Stomach smooth muscle (tissue), 2 donors: ENCODE measurements around the gene FAR2.
"Not testable (repeated sequence)": the region's sequence is repeated elsewhere in the genome, so short reads cannot be mapped to it uniquely, and the experiment has no call there.

ENCODE experiments used
- H3K27ac ChIP-seq: one replicate; pipeline ENCODE4 v1.7.0; 2013; ENCODE audit warnings: mild to moderate bottlenecking, low read length, inconsistent platforms
- H3K27me3 ChIP-seq, 2 donors: one replicate each; pipeline ENCODE4 v1.7.0; 2013; ENCODE audit warnings: low read length in 2 of 2; ENCODE audit not compliant: insufficient read depth in 2 of 2, control insufficient read depth in 1 of 2
- H3K36me3 ChIP-seq, 2 donors: one replicate each; pipeline ENCODE4 v1.7.0; 2013; ENCODE audit warnings: low read length in 2 of 2; ENCODE audit not compliant: control insufficient read depth in 2 of 2, insufficient read depth in 2 of 2
- H3K4me1 ChIP-seq: one replicate; pipeline ENCODE4 v1.7.0; 2013; ENCODE audit warnings: low read length; ENCODE audit not compliant: control insufficient read depth, insufficient read depth
- H3K4me3 ChIP-seq, 2 donors: one replicate each; pipeline ENCODE4 v1.7.0; 2013; ENCODE audit warnings: low read length in 2 of 2
- H3K9ac ChIP-seq, 2 donors: one replicate each; pipeline ENCODE4 v1.7.0; 2013; ENCODE audit warnings: low read length in 2 of 2, mild to moderate bottlenecking in 1 of 2
- H3K9me3 ChIP-seq, 2 donors: one replicate each; pipeline ENCODE4 v1.7.0; 2013; ENCODE audit warnings: low read length in 2 of 2; ENCODE audit not compliant: control insufficient read depth in 2 of 2
- donor health status: healthy.
- donor health status: Pancreatic carcinoma.

Gene FAR2

GRCh38 chr12:29255042-29255441 lies 106.0 kb downstream of the FAR2 start:
- H3K9me3 ChIP-seq, result no peaks in the 10 kb centered on the region
- no peaks in the 10 kb centered on the region for H3K4me1 ChIP-seq
- no peak overlapping the region for H3K4me3 ChIP-seq
- H3K27me3 ChIP-seq, result no peaks in the 10 kb centered on the region
- no peak overlapping the region for H3K27ac ChIP-seq
- no peaks in the 10 kb centered on the region for H3K36me3 ChIP-seq
- no peak overlapping the region for H3K9ac ChIP-seq

- H3K9me3 ChIP-seq, result no peaks in the 10 kb centered on the region
- H3K27me3 ChIP-seq, result no peaks in the 10 kb centered on the region
- no peak overlapping the region for H3K27ac ChIP-seq
- H3K4me1 ChIP-seq, result no peaks in the 10 kb centered on the region
- H3K9ac ChIP-seq, result no peak overlapping the region
- H3K36me3 ChIP-seq, result no peaks in the 10 kb centered on the region
- no peak overlapping the region for H3K4me3 ChIP-seq
Observed at GRCh38 chr12:29256598-29256997, 107.5 kb downstream of the FAR2 start.

- not testable (repeated sequence) for H3K9me3 ChIP-seq, H3K27me3 ChIP-seq, H3K4me1 ChIP-seq, H3K4me3 ChIP-seq, H3K9ac ChIP-seq, H3K36me3 ChIP-seq, H3K27ac ChIP-seq
Observed at GRCh38 chr12:29257687-29258086, 108.6 kb downstream of the FAR2 start.

- Histone ChIP-seq H3K27ac (no peak overlapping the region), H3K36me3 (no peaks in the 10 kb centered on the region), H3K9ac (no peak overlapping the region), H3K4me1 (no peaks in the 10 kb centered on the region), H3K4me3 (no peak overlapping the region), H3K27me3 (no peaks in the 10 kb centered on the region), H3K9me3 (no peaks in the 10 kb centered on the region)
Observed at GRCh38 chr12:29264424-29264823, 115.3 kb downstream of the FAR2 start.

- Histone ChIP-seq H3K27me3 (no peaks in the 10 kb centered on the region), H3K9me3 (no peaks in the 10 kb centered on the region)
Observed at GRCh38 chr12:29269706-29270408, 120.8 kb downstream of the FAR2 start.

GRCh38 chr12:29270446-29270845 lies 121.4 kb downstream of the FAR2 start:
- H3K4me3 ChIP-seq, result no peak overlapping the region
- no peaks in the 10 kb centered on the region for H3K27me3 ChIP-seq
- no peaks in the 10 kb centered on the region for H3K4me1 ChIP-seq
- H3K27ac ChIP-seq, result no peak overlapping the region
- no peaks in the 10 kb centered on the region for H3K9me3 ChIP-seq
- H3K9ac ChIP-seq, result no peak overlapping the region
- H3K36me3 ChIP-seq, result no peaks in the 10 kb centered on the region

More at GRCh38 chr12:29269706-29270408, 120.8 kb downstream of the FAR2 start:
- H3K4me3 ChIP-seq, result no peak overlapping the region
- H3K9ac ChIP-seq, result no peak overlapping the region
- no peaks in the 10 kb centered on the region for H3K36me3 ChIP-seq
- H3K4me1 ChIP-seq, result no peaks in the 10 kb centered on the region
- no peak overlapping the region for H3K27ac ChIP-seq

GRCh38 chr12:29273178-29273843 lies 124.2 kb downstream of the FAR2 start:
- no peaks in the 10 kb centered on the region for H3K36me3 ChIP-seq
- H3K4me3 ChIP-seq, result no peak overlapping the region
- no peaks in the 10 kb centered on the region for H3K27me3 ChIP-seq
- no peaks in the 10 kb centered on the region for H3K4me1 ChIP-seq
- no peaks in the 10 kb centered on the region for H3K9me3 ChIP-seq
- H3K27ac ChIP-seq, result no peak overlapping the region
- H3K9ac ChIP-seq, result no peak overlapping the region

GRCh38 chr12:29275834-29276233 lies 126.8 kb downstream of the FAR2 start:
- Histone ChIP-seq H3K36me3 (no peaks in the 10 kb centered on the region), H3K4me3 (no peak overlapping the region), H3K27ac (no peak overlapping the region), H3K4me1 (no peaks in the 10 kb centered on the region), H3K9me3 (no peaks in the 10 kb centered on the region), H3K9ac (no peak overlapping the region), H3K27me3 (no peaks in the 10 kb centered on the region)

- H3K36me3 ChIP-seq, result no peaks in the 10 kb centered on the region
- H3K9ac ChIP-seq, result no peak overlapping the region
- H3K27me3 ChIP-seq, result no peaks in the 10 kb centered on the region
- H3K27ac ChIP-seq, result no peak overlapping the region
- no peak overlapping the region for H3K4me3 ChIP-seq
- no peaks in the 10 kb centered on the region for H3K9me3 ChIP-seq
- H3K4me1 ChIP-seq, result no peaks in the 10 kb centered on the region
Observed at GRCh38 chr12:29277231-29277630, 128.2 kb downstream of the FAR2 start.

GRCh38 chr12:29278673-29279420 lies 129.8 kb downstream of the FAR2 start:
- H3K9me3 ChIP-seq, result no peaks in the 10 kb centered on the region
- H3K36me3 ChIP-seq, result no peaks in the 10 kb centered on the region
- H3K27ac ChIP-seq, result no peak overlapping the region
- H3K4me3 ChIP-seq, result no peak overlapping the region
- no peak overlapping the region for H3K9ac ChIP-seq
- no peaks in the 10 kb centered on the region for H3K4me1 ChIP-seq
- no peaks in the 10 kb centered on the region for H3K27me3 ChIP-seq
